Upper lobe of left lung (tissue), 6 donors: ENCODE measurements around the gene KRTAP10-2. TPM values are rescaled to one million over a fixed set of nuclear protein-coding genes. Genes with fewer than 3 reads are reported as not detected.

Experiments used
- ATAC-seq, 2 donors: fragments of 200-7000 bp; cut with Tn5 transposase; one replicate each; pipeline ENCODE4 v1.9.1; 2022; ENCODE audit warnings: mild to moderate bottlenecking in 2 of 2, moderate library complexity in 2 of 2; ENCODE audit not compliant: low FRiP score in 2 of 2
- DNase-seq, 2 donors: peaks; one replicate each; pipeline ENCODE4 v3.0.0-alpha.2; 2019 to 2020
- H3K27ac ChIP-seq, 4 donors: fragments of 200-600 bp; sonication (generic); one replicate each; pipeline ENCODE4 v1.5.1; 2016 to 2019
- H3K27me3 ChIP-seq, 4 donors: fragments of 200-600 bp; sonication (generic); one replicate each; pipeline ENCODE4 v1.5.1; 2017 to 2019
- H3K36me3 ChIP-seq, 4 donors: fragments of 200-600 bp; sonication (generic); one replicate each; pipeline ENCODE4 v1.5.1; 2016 to 2019
- H3K4me1 ChIP-seq, 4 donors: fragments of 200-600 bp; sonication (generic); one replicate each; pipeline ENCODE4 v1.5.1; 2018 to 2019
- H3K4me3 ChIP-seq, 4 donors: fragments of 200-600 bp; sonication (generic); one replicate each; pipeline ENCODE4 v1.5.1; 2017 to 2019; ENCODE audit warnings: mild to moderate bottlenecking in 2 of 4, moderate library complexity in 1 of 4
- H3K9me3 ChIP-seq, 4 donors: fragments of 200-600 bp; sonication (generic); one replicate each; pipeline ENCODE4 v1.5.1; 2018 to 2019
- CTCF ChIP-seq, 6 experiments: fragments of 450-650 bp in 4 of 6; fragments of 200-600 bp in 2 of 6; sonication (generic) in 2 of 6; IDR thresholded peaks; one replicate each; pipeline ENCODE4 v1.5.1; 2016 to 2019; ENCODE audit warnings: antibody characterized with exemption in 6 of 6
- EP300 ChIP-seq, 4 donors: sonication (generic); formaldehyde crosslinking; IDR thresholded peaks; one replicate each; pipeline ENCODE4 v1.5.1; 2017; ENCODE audit warnings: antibody characterized with exemption in 4 of 4, control low read depth in 2 of 4
- POLR2A ChIP-seq, 4 donors: fragments of 450-650 bp; IDR thresholded peaks; one replicate each; pipeline ENCODE4 v1.5.1; 2016 to 2017; ENCODE audit warnings: antibody characterized with exemption in 4 of 4, mild to moderate bottlenecking in 2 of 4
- POLR2AphosphoS5 ChIP-seq, 2 donors: sonication (generic); formaldehyde crosslinking; IDR thresholded peaks; one replicate each; pipeline ENCODE4 v1.5.1; 2017; ENCODE audit warnings: antibody characterized with exemption in 2 of 2
- WGBS, 2 donors: methylation state at CpG; one replicate each; pipeline ENCODE4 v1.1.5; 2017 to 2018; 5-methylcytosine and 5-hydroxymethylcytosine counted together
- total RNA-seq, 6 donors: library from RNA; depleted of rRNA in 4 of 6; stranded (reverse); fragments of >200 nt in 4 of 6; gene quantifications; one replicate each; pipeline versions ENCODE4 v1.1.0 to v1.2.1, GENCODE V29; 2016 to 2021
- donor health status: DM: no; HTN: no; CAD: no; lungs with moderate emphysema.
- donor health status: DM: no; HTN: yes; CAD: no; lungs with severe emphysema.

The KRTAP10-2 gene
- total RNA-seq, 6 donors from 2014 or later: not detected

GRCh38 chr21:44589094-44589493 is 37.8 kb upstream of the KRTAP10-2 start:
- Histone ChIP-seq H3K27ac (no peak overlapping the region), H3K36me3 (no peaks in the 10 kb centered on the region), H3K27me3 (peaks cover 0 to 5% (median 0%) of the 10 kb centered on the region in 4 donors), H3K4me1 (no peaks in the 10 kb centered on the region), H3K4me3 (no peak overlapping the region), H3K9me3 (no peaks in the 10 kb centered on the region)
- DNase-seq: no peak
- no peak for ATAC-seq
- WGBS, 2 donors: 92 to 100% methylated on average over 2 of the region's 2 CpGs
- TF ChIP-seq POLR2AphosphoS5 (IDR thresholded peaks at IDR 0.05): no peak
- no peak for TF ChIP-seq CTCF (IDR thresholded peaks at IDR 0.05)
- TF ChIP-seq POLR2A (IDR thresholded peaks at IDR 0.05): no peak
- TF ChIP-seq EP300 (IDR thresholded peaks at IDR 0.05): no peak

GRCh38 chr21:44585892-44586291 is 34.6 kb upstream of the KRTAP10-2 start:
- TF ChIP-seq EP300 (IDR thresholded peaks at IDR 0.05) (no peak), POLR2A (IDR thresholded peaks at IDR 0.05) (no peak), POLR2AphosphoS5 (IDR thresholded peaks at IDR 0.05) (no peak), CTCF (IDR thresholded peaks at IDR 0.05) (no peak)
- ATAC-seq (no peak), DNase-seq (no peak)
- no peaks in the 10 kb centered on the region for H3K36me3 ChIP-seq
- no peak overlapping the region for H3K4me3 ChIP-seq
- no peak overlapping the region for H3K27ac ChIP-seq
- H3K9me3 ChIP-seq: peaks cover 0 to 14% (median 3%) of the 10 kb centered on the region in 4 donors
- no peaks in the 10 kb centered on the region for H3K4me1 ChIP-seq
- WGBS, 2 donors: 74 to 89% methylated on average over 2 to 3 of the region's 3 CpGs
- H3K27me3 ChIP-seq: peaks cover 0 to 5% (median 0%) of the 10 kb centered on the region in 4 donors

GRCh38 chr21:44583800-44584147 is 32.5 kb upstream of the KRTAP10-2 start:
- Histone ChIP-seq H3K27me3 (no peaks in the 10 kb centered on the region), H3K9me3 (peaks cover 0 to 18% (median 4%) of the 10 kb centered on the region in 4 donors), H3K4me1 (no peaks in the 10 kb centered on the region), H3K4me3 (no peak overlapping the region), H3K27ac (no peak overlapping the region), H3K36me3 (no peaks in the 10 kb centered on the region)
- ATAC-seq (no peak), DNase-seq (no peak)
- TF ChIP-seq CTCF (IDR thresholded peaks at IDR 0.05): no peak
- TF ChIP-seq EP300 (IDR thresholded peaks at IDR 0.05): no peak
- TF ChIP-seq POLR2A (IDR thresholded peaks at IDR 0.05): no peak
- 77 to 82% methylated on average over 6 of the region's 6 CpGs for WGBS, 2 donors

- no peak for DNase-seq
- TF ChIP-seq POLR2A (IDR thresholded peaks at IDR 0.05) (no peak), POLR2AphosphoS5 (IDR thresholded peaks at IDR 0.05) (no peak), EP300 (IDR thresholded peaks at IDR 0.05) (no peak), CTCF (IDR thresholded peaks at IDR 0.05) (no peak)
- Histone ChIP-seq H3K36me3 (no peaks in the 10 kb centered on the region), H3K27ac (no peak overlapping the region), H3K9me3 (peaks cover 0 to 18% (median 4%) of the 10 kb centered on the region in 4 donors), H3K4me1 (no peaks in the 10 kb centered on the region), H3K27me3 (no peaks in the 10 kb centered on the region), H3K4me3 (no peak overlapping the region)
- 21 to 24% methylated on average over 11 of the region's 11 CpGs for WGBS, 2 donors
- no peak for ATAC-seq
Observed at GRCh38 chr21:44583089-44583799, 31.9 kb upstream of the KRTAP10-2 start.

- DNase-seq (no peak), ATAC-seq (no peak)
- Histone ChIP-seq H3K27ac (no peak overlapping the region), H3K4me3 (no peak overlapping the region), H3K9me3 (peaks cover 0 to 26% (median 8%) of the 10 kb centered on the region in 4 donors), H3K27me3 (no peaks in the 10 kb centered on the region), H3K36me3 (no peaks in the 10 kb centered on the region), H3K4me1 (no peaks in the 10 kb centered on the region)
- TF ChIP-seq CTCF (IDR thresholded peaks at IDR 0.05) (no peak), EP300 (IDR thresholded peaks at IDR 0.05) (no peak), POLR2A (IDR thresholded peaks at IDR 0.05) (no peak), POLR2AphosphoS5 (IDR thresholded peaks at IDR 0.05) (no peak)
- 77 to 79% methylated on average over 15 of the region's 15 CpGs for WGBS, 2 donors
Observed at GRCh38 chr21:44582055-44582454, 30.8 kb upstream of the KRTAP10-2 start.
